Measurements from ENCODE around the gene HIBADH.

HIBADH gene

DNA sequence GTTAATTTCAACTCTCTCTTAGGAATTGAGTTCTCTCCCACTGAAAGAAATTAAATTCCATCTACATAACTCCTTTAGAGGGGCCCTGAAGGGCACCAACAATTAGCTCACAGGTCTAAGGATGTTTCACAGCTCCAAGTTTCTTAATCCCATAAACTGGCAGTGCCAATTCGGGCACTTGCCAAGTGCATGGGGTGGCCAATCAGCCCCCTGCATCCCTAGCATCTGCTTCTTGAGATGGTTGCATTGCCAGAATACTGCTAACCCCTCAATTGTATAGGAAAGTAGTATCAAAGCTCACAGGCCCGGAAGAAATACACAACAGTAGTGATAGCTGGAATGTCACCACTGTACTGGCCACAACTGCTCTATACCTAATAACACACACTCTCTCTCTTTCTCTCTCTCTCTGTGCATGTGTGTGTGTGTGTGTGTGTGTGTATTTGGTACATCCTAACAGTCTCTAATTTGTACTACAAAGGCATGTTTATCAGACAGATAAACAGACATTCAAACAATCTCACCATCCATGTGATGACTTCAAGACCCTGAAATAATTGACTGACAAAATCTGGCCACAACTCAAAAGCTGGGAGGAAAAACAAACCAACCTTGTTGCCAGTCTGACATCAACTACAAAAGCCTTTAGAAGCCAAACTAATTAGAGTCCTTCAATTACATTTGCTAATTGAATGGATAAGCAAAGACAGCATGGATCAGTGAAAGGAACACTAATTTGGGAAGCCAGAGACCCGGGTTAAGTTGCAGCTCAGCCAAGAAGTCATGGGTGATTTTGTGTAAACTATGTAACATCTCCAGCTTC lies 27.8 kb downstream of the HIBADH start:
- DNase-seq: no peak

GRCh38 chr7:27633062-27633461 lies 29.6 kb downstream of the HIBADH start:
- DNase-seq: no peak

GRCh38 chr7:27631391-27631790 lies 31.3 kb downstream of the HIBADH start:
- DNase-seq: no peak

GRCh38 chr7:27627146-27627545 lies 35.5 kb downstream of the HIBADH start:
- DNase-seq: no peak

DNA sequence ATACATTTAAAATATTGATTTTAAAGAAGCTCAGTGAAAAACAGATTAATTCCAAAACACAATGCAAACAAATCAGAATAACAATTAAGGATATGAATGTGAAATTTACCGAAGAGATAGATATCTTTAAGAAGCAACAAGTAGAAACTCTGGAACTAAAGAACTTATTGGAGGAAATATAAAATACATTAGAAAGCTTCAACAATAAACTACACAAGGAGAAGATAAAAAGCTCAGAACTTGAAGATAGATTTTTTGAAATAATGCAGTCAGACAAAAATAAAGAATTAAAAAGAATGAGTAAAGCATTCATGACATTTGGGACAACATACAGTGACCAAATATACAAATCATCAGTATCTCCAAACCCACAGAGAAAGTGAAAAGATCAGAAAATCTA lies 43.2 kb downstream of the HIBADH start:
- no peak for DNase-seq

- no peak for DNase-seq
Observed at GRCh38 chr7:27617651-27618381, 44.9 kb downstream of the HIBADH start.

DNA sequence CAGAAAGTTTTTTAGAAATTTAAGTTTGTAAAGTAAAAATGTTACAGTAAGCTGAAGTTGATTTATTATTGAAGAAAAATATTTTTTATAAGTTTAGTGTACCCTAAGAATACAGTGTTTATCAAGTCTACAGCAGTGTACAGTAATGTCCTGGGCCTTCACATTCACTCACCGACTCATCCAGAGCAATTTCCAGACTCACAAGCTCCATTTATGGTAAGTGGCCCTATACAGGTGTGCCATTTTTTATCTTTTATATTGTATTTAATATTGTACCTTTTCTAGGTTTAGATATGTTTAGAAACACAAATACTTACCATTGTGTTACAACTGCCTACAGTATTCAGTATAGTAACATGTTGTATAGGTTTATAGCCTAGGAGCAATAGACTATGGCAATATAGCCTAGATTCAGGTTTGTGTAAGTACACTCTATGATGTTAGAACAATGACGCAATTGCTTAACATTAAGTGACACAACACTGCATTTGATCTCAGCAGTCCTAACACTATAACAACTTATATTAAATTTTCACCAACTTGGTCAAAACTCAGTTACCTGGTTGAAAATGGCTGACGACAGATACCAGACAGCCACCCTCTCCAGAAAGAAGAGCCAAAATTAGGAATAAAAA lies 45.7 kb downstream of the HIBADH start:
- no peak for DNase-seq

DNA sequence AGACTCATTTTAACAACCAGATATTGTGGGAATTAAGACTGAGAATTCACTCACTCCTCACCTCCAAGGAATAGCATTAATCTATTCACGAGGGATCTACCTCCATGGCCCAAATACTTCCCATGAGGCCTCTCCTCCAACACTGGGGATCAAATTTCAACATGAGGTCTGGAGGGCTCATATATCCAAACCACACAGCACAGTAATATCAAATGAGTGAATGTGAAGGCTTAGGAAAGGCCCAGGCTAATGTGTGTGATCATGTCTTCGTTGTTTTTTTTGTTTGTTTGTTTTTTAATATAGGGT lies 46.5 kb downstream of the HIBADH start:
- DNase-seq: no peak

DNA sequence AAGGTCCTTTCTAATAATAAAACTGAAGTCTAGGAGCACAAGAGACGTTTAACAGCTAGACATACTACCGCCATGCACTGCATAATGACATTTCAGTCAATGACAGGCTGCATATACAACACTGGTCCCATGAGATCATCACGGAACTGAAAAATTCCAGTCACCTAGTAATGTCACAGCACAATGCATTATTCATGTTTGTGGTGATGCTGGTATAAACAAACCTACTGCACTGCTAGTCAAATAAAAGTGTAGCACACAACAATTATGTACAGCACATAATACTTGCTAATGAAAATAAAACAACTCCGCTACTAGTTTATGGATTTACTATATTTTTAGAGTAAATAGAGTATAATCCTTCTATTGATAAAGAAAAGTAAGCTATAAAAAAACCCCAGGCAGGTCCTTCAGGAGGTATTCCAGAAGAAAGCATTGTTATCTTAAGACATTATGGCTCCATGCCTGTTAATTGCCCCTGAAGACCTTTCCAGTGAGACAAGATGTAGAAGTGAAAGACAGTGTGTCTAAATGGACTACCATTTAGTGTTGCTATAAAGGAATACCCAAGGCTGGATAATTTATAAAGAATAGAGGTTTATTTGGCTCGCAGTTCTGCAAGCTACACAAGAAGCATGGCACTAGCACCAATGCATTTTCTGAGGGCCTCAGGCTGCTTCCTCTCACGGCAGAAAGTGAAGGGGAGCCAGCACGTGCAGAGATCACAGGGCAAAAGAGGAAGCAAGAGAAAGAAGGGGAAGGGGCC lies 47.1 kb downstream of the HIBADH start:
- DNase-seq: no peak

DNA sequence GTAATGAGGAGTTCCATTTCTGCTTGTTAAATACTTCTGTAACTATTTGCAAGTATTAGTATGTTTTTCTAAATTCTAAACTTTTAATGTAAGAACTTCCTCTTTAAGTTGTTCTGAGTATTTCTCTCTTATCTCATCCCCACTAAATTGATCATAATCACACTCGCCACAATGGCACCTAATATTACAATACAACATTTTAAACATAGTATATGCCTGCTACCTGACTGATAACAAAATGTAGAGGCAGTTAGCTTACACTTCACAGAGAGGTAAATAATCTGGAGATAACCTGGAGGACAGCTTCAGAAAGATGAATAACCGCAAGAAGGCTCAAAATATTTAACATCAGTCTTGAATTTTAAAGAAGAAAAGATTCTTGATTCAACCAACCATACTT lies 48.6 kb downstream of the HIBADH start:
- no peak for DNase-seq

DNA sequence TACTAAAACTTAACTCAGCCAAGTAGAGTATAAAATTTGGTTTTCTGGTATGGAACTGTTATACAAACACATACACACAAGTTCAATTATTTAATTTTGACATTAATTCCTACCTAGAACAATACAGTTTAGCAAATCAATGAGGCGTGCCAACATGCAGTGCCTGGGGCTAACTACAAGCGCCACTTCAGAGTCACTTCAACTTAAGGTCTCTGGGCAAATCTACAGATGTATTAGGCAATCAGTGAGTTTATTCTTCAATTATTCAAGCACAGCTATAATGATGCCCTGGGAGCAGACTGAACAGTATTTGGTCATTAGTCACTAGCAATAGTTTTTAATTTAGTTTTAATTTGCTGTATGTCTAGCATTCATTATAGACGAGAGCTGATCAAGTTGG lies 51.6 kb downstream of the HIBADH start:
- DNase-seq: no peak

DNA sequence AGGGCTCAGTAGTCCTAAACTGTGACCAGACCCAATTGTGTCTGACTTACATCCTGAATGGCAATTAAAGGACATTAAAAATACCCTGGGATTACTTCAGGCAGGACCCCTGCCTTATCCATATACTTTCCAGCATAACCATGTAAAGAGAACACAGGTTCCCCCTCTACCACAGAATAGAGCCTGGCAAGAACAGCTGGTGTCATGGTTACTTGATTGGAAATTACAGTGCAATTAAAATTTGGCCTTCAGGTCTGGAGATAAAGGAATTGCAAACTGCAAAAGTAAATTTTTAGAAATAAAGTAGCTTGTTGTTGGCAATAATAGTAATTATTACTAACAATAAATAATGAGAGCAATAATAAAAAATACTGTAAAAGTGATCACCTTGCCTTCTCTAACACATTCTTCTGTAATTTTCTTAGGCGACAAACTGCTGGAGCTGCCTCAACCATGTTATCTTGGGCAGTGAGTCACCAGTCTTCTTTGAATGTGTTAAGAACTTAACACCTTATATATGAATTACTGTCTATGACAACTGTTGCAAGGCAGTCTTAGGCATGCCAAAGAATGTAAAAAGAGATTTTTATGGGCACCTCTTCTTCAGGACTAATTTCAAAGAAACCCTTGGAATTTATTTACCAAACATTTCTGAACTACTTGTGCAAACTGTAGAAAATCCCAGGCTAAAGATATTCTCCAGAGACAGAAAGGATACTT lies 53.7 kb downstream of the HIBADH start:
- DNase-seq: no peak

- no peak for DNase-seq
Observed at GRCh38 chr7:27607210-27607606, 55.5 kb downstream of the HIBADH start.

- no peak for DNase-seq
Observed at GRCh38 chr7:27606270-27607209, 56.1 kb downstream of the HIBADH start.

GRCh38 chr7:27605689-27606269 lies 56.9 kb downstream of the HIBADH start:
- DNase-seq: peak; percentile 21 to 28 (median 24)

DNA sequence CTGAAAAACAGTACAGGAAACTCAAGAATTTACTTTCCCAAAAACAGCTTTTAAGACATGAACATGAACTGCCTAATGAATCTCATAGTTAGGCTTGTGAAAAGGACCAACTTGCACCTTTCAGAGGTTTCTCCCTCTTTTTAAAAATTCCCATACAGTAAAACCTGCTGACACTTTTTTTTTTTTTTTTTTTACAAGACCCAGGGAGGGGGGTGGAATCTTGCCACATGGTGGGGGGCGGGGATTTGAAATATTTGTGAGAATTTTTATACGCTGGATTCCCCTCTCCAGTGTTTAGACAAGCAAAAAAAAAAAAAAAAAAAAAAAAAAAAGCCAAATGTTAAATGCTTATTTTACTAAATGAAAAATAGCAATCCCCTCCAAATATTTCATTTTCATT lies 57.4 kb downstream of the HIBADH start:
- DNase-seq: no peak

DNA sequence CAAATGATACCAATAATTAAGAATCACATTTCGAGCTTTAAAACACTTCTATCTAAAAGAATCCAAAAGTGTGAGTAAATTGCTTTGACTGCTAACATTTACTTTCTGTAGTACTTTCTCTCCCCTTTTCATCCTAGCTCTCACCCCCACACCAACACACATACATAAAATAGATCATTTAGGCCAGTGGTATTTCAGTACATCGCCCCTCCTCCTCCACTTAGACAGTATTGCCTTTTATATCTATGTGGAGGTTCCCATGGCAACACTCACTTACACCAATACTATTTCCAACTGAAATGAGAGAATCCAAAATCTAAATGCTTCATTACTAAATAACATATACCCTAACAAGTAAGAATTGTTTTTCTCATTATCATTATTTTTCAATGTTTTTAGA lies 58.9 kb downstream of the HIBADH start:
- no peak for DNase-seq

DNA sequence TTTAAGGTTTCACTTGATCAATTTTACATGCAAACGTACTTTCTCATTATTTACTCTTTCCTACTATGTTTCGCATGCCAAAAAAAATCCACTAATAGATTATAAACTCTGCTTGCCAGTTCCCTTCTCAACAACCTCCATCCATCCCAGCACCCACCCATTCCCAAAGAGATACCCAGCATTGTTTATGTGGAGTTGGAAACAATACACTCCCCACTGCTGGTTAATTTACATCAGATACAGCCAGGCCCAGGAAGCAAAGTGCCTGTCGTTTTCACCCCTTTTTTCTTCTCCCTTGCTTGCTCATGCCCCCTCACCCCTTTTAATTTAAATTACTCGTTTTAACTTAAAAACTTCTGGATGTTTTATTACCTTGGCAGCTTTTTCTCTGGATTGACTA lies 59.9 kb downstream of the HIBADH start:
- no peak for DNase-seq

- DNase-seq: no peak
Observed at GRCh38 chr7:27601217-27601616, 61.5 kb downstream of the HIBADH start.

- no peak for DNase-seq
Observed at GRCh38 chr7:27600247-27600646, 62.4 kb downstream of the HIBADH start.

DNA sequence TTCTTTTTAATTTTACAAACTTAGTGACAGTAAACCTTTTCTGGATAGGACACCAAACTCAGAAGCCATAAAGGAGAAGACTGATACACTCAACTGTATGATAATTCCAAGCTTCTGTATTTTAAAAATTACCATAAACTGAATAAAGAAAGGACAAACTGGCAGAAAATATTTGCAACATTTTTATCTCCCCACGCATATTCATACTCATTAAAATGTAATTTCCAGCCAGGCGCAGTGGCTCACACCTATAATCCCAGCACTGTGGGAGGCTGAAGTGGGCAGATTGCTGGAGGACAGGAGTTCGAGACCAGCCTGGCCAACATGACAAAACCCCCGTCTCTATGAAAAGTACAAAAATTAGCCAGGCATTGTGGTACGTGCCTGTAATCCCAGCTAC lies 67.7 kb downstream of the HIBADH start:
- no peak for DNase-seq

Data from suppressor macrophage treated with lipopolysaccharide for 1 hour (primary cell).